Stimulated activated CD4-positive, alpha-beta T cell treated with anti-CD3 and anti-CD28 coated beads, Interleukin-12 subunit alpha, Interleukin-12 subunit beta, amount 100 ng/mL, for 48 hours (primary cell): ENCODE results near the gene PTPN14.

Experiments used
- DNase-seq, 3 donors: peaks; one replicate each; pipeline ENCODE4 v3.0.0-alpha.2; 2020; ENCODE audit warnings: low read depth in 2 of 3, low spot score in 1 of 3

The PTPN14 gene

GRCh38 chr1:214476986-214477870 is 74.2 kb downstream of the PTPN14 start:
- no peak for DNase-seq

- no peak for DNase-seq
Observed at GRCh38 chr1:214476229-214476985, 75.0 kb downstream of the PTPN14 start.

GRCh38 chr1:214475746-214476145 is 75.7 kb downstream of the PTPN14 start:
- DNase-seq = no peak

- no peak for DNase-seq
Observed at GRCh38 chr1:214475331-214475730, 76.1 kb downstream of the PTPN14 start.

- no peak for DNase-seq
Observed at GRCh38 chr1:214474467-214474866, 76.9 kb downstream of the PTPN14 start.

- no peak for DNase-seq
Observed at GRCh38 chr1:214473862-214474261, 77.5 kb downstream of the PTPN14 start.

- no peak for DNase-seq
Observed at GRCh38 chr1:214473387-214473786, 78.0 kb downstream of the PTPN14 start.

GRCh38 chr1:214472364-214472763 is 79.0 kb downstream of the PTPN14 start:
- no peak for DNase-seq

- DNase-seq = no peak
Observed at GRCh38 chr1:214471458-214471857, 79.9 kb downstream of the PTPN14 start.

GRCh38 chr1:214470132-214470531 is 81.3 kb downstream of the PTPN14 start:
- no peak for DNase-seq

GRCh38 chr1:214469290-214469689 is 82.1 kb downstream of the PTPN14 start:
- no peak for DNase-seq

- DNase-seq = no peak
Observed at GRCh38 chr1:214467078-214467585, 84.3 kb downstream of the PTPN14 start.

- no peak for DNase-seq
Observed at GRCh38 chr1:214466403-214467077, 84.9 kb downstream of the PTPN14 start.

- DNase-seq = no peak
Observed at GRCh38 chr1:214464445-214465287, 86.7 kb downstream of the PTPN14 start.

GRCh38 chr1:214463596-214463995 is 87.8 kb downstream of the PTPN14 start:
- no peak for DNase-seq

- DNase-seq = no peak
Observed at GRCh38 chr1:214462882-214463281, 88.5 kb downstream of the PTPN14 start.

- DNase-seq = no peak
Observed at GRCh38 chr1:214461305-214461704, 90.1 kb downstream of the PTPN14 start.

GRCh38 chr1:214460304-214460916 is 91.0 kb downstream of the PTPN14 start:
- DNase-seq = no peak

GRCh38 chr1:214459895-214460294 is 91.5 kb downstream of the PTPN14 start:
- DNase-seq = no peak

- DNase-seq = no peak
Observed at GRCh38 chr1:214458541-214458940, 92.9 kb downstream of the PTPN14 start.
